HG03442 (cell line): ENCODE results near the gene PTGDS.

ENCODE experiments used
- ATAC-seq: cut with Tn5 transposase; IDR thresholded peaks from one replicate; pipeline ENCODE4 v1.9.1; 2021; ENCODE audit warnings: mild to moderate bottlenecking, moderate library complexity; ENCODE audit not compliant: unreplicated experiment

The PTGDS gene

GRCh38 chr9:137020771-137021567 is 43.7 kb downstream of the PTGDS start:
- no peak for ATAC-seq

DNA sequence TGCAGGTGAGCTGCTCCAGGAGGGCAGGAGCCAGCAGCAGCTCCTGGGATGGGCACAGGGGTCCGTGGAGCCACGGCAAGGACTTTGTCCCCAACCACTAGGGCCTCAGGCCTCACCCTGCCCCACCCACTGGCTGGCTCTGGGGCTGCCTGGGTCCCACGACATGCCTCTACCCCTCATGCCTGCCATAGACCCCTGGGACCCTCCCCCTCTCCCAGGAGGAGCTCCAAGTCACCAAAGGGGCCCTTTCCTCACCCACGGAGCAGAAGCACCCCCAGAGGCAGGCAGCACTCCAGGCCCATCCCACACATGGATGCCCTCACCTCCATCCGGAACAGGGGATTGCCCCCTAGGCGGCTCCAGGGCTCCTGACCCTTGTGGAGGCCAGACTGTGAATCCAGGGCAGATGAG is 44.3 kb downstream of the PTGDS start:
- ATAC-seq: no peak

GRCh38 chr9:137021979-137022661 is 44.8 kb downstream of the PTGDS start:
- ATAC-seq: no peak

DNA sequence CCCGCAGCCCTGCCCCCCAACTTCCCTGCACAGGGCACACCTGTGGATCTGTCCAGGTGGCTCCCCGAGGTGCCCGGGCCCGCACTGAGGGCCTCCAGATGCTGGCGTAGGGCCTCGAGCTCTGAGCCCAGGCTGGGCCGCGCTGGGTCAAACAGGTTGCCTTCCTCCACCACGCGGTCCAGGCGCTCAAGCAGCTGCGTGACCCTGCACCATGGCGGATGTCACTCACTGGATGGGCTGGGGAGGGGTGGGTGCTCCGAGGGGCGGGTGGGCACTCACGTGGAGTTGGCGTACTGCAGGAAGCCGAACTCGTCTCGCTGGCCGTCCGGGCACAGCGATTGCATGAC is 45.3 kb downstream of the PTGDS start:
- no peak for ATAC-seq

- ATAC-seq: no peak
These were observed 45.9 kb downstream of the PTGDS start for GRCh38 chr9:137023157-137023556.

DNA sequence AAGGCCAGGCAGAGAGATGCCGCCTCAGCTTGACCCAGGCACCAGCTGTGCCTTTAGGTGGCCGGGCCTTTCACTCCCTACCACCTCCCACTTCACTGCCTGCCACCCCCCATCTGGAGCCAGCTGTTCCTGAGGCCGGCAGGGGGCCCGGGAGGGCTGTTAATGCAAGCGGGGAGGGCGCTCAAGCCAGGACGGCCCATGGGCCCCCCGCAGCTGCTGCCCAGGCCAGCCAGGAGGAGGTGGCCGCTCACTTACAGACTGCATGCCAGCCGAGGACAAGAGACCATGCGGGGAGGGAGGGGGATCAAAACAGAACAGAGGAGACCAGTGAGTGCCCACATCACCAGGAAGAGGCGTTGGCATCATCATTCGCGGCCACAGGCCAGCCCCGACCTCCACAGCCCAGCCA is 46.3 kb downstream of the PTGDS start:
- ATAC-seq: no peak

GRCh38 chr9:137025517-137025966 is 48.2 kb downstream of the PTGDS start:
- ATAC-seq: no peak

DNA sequence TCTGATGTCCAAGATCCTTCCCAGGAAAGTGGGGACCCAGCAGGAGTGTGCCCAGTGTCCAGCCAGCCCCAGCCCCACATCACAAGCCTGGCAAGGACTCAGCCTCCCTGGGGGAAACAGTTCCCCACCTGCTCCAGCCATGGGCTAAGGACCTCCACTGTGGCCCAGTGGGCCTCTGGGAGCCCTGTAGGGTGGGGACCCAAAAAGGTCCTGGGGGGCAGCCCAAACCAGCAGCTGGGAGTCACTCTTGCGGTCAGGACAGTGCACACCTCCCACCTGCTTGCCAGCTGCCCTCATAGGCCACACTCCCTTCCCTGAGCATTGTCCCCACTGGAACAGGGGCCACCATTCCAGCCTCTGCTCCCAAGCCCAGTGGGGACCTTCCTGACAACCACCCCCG is 49.1 kb downstream of the PTGDS start:
- ATAC-seq: no peak

DNA sequence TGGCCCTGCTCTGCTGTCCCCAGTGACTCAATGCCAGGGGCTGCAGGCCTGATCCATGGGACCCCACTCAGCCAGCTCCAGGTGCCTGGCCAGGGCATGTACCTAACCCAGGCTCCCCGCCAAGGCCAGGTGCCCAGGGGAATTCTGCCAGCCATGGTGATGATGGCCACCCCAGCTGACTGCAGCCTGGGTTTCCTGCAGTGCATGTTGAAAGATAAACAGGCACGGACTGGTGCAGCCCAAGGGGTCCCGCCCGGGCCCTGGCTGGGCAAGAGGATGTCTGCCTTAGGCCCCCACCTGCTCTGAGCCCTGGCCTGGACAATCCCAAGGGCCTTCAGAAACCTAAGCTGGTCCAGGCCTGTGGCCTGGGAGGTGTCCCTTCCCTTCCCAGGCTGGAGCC is 49.5 kb downstream of the PTGDS start:
- ATAC-seq: no peak

GRCh38 chr9:137027369-137028262 is 50.3 kb downstream of the PTGDS start, which contains the start of gene ABCA2:
Gene ABCA2 (minus strand): TSS chr9:137028237. CDS start chr9:137028140, 97 bp downstream.
- no peak for ATAC-seq

- peak; percentile 41 for ATAC-seq
These were observed 51.2 kb downstream of the PTGDS start for GRCh38 chr9:137028263-137029057.

DNA sequence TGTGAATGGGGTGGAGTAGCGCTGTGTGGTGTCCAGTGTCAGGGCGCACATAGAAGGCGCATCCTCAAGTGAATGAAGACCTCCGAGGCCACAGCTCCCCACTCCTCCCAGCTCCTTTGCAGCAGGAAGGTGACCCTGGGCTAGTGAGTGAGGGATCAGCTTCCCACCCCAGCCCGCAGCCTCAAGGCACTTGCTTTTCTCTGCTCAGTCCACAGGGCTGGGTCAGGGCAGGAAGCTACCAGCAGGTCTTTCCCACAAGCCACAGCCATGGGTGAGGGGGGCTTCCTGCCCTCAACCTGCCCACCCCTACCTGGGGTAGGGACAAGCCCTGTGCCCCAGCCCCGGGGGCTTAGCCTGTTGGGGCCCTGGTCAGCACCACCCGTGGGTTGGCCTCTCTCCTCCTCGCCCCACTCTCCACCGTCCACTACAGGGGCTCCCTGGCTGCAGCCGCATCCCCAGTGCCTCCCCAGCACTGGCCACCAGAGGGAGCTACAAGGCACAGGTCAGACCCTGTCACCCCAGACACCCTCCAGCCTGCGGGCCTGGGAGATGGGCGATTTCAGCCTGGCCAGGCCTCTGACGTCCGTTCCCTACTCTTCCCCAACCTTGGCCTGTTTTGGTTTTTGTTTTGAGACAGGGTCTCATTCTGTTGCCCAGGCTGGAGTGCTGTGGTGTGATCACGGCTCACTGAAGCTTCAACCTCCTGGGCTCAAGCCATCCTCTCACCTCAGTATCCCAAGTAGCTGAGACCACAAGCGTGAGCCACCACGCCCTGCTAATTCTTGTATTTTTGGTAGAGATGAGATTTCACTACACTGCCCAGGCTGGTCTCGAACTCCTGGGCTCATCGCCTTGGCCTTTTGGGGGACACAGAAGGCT is 52.0 kb downstream of the PTGDS start:
- no peak for ATAC-seq

GRCh38 chr9:137030006-137030405 is 52.7 kb downstream of the PTGDS start:
- no peak for ATAC-seq

DNA sequence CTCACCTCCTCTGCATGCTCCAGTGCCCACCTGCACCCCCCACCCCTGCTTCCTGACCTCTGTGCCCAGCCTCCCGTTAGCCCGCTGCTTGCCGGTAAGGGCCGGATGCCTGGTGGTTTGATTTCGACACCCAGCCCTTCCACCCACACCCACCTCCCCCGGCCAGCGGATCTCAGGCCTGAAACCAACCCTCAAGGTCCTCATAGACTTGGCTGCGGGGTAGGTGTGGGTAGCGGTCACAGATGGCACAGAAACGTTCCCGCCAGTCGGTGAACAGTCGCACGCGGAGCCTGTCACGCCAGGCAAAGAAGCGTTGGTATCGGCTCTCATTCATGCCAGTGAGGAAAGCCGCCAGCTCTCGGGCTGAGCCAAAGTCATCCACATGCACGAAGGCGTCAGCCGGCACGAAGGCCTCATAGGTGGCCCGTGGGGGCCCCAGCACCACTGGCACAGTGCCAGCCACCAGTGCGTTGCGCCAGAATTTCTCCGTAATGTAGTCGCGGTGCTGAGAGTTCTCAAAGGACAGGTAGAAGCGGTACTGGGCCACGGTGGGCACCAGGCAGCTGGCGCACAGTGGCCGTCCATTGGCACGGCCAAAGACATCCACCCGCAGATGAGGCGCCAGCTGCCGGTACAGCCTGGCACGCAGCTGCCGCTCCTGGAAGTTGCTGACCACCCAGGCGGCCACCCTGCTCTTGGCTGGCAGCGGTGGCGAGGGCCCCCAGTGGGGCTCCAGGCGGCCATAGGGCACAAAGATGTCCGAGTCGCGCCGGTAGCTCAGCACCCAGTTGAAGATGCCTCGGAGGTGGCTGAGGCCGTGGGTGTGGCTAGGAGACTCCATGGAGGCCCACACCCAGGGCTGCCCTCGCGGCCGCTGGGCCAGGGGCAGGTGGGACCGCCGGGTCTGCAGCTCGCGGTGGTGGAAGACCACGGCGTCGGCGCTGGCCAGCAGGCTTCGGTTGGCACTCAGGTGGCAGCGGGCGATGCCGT is 53.5 kb downstream of the PTGDS start:
- no peak for ATAC-seq
